NCI-H510A treated with DMSO at 0.1 percent for 48 hours (cell line): ENCODE measurements around the gene SERPINA6.
"Not testable (repeated sequence)": the region's sequence is repeated elsewhere in the genome, so short reads cannot be mapped to it uniquely, and the experiment has no call there.

Source experiments
- DNase-seq: peaks from one replicate; lab custom pipeline; 2025; lab: John Stamatoyannopoulos, UW

SERPINA6 gene

GRCh38 chr14:94354190-94354589 is 31.1 kb upstream of the SERPINA6 start:
- not testable (repeated sequence) for DNase-seq

- no peak for DNase-seq
Measured at GRCh38 chr14:94349276-94349675, 26.1 kb upstream of the SERPINA6 start.

GRCh38 chr14:94348836-94349235 is 25.7 kb upstream of the SERPINA6 start:
- no peak for DNase-seq

GRCh38 chr14:94346841-94347240 is 23.7 kb upstream of the SERPINA6 start:
- DNase-seq, result no peak

- not testable (repeated sequence) for DNase-seq
Measured at GRCh38 chr14:94346065-94346786, 23.1 kb upstream of the SERPINA6 start.

- no peak for DNase-seq
Measured at GRCh38 chr14:94345344-94346064, 22.4 kb upstream of the SERPINA6 start.

- no peak for DNase-seq
Measured at GRCh38 chr14:94344389-94344788, 21.3 kb upstream of the SERPINA6 start.

GRCh38 chr14:94343238-94344005 is 20.3 kb upstream of the SERPINA6 start:
- no peak for DNase-seq

GRCh38 chr14:94342334-94342934 is 19.3 kb upstream of the SERPINA6 start:
- no peak for DNase-seq

- no peak for DNase-seq
Measured at GRCh38 chr14:94341656-94342333, 18.7 kb upstream of the SERPINA6 start.

GRCh38 chr14:94340533-94340932 is 17.4 kb upstream of the SERPINA6 start:
- DNase-seq, result no peak

- no peak for DNase-seq
Measured at GRCh38 chr14:94338023-94338422, 14.9 kb upstream of the SERPINA6 start.

- DNase-seq, result no peak
Measured at GRCh38 chr14:94337274-94337673, 14.1 kb upstream of the SERPINA6 start.

GRCh38 chr14:94334872-94335271 is 11.7 kb upstream of the SERPINA6 start:
- DNase-seq, result no peak

- DNase-seq, result no peak
Measured at GRCh38 chr14:94332587-94332986, 9.5 kb upstream of the SERPINA6 start.

- no peak for DNase-seq
Measured at GRCh38 chr14:94332063-94332583, 9.0 kb upstream of the SERPINA6 start.

- DNase-seq, result no peak
Measured at GRCh38 chr14:94331462-94331861, 8.3 kb upstream of the SERPINA6 start.

- DNase-seq, result no peak
Measured at GRCh38 chr14:94330857-94331256, 7.7 kb upstream of the SERPINA6 start.

- DNase-seq, result no peak
Measured at GRCh38 chr14:94330432-94330831, 7.3 kb upstream of the SERPINA6 start.

- DNase-seq, result no peak
Measured at GRCh38 chr14:94329857-94330256, 6.7 kb upstream of the SERPINA6 start.

GRCh38 chr14:94328196-94328595 is 5.1 kb upstream of the SERPINA6 start:
- no peak for DNase-seq
